ENCODE measurements around the gene MRPL36. TPM values are rescaled to one million over a fixed set of nuclear protein-coding genes. Genes with fewer than 3 reads are reported as not detected.
"Not testable (repeated sequence)": the region's sequence is repeated elsewhere in the genome, so short reads cannot be mapped to it uniquely, and the experiment has no call there.

MRPL36 gene
- polyA plus RNA-seq (2012; ENCODE audit: insufficient read depth, insufficient read length): 208 TPM

GRCh38 chr5:1799602-1800471 lies at the start of gene MRPL36:
Gene MRPL36 (minus strand): TSS chr5:1799837. CDS start chr5:1798935, 902 bp downstream.
- peak within 1 kb of the TSS; percentile 97 for H3K4me3 ChIP-seq (ENCODE audit: low read length)
- peak; percentile 82 for DNase-seq (ENCODE audit: low read depth, low spot score)

DNA sequence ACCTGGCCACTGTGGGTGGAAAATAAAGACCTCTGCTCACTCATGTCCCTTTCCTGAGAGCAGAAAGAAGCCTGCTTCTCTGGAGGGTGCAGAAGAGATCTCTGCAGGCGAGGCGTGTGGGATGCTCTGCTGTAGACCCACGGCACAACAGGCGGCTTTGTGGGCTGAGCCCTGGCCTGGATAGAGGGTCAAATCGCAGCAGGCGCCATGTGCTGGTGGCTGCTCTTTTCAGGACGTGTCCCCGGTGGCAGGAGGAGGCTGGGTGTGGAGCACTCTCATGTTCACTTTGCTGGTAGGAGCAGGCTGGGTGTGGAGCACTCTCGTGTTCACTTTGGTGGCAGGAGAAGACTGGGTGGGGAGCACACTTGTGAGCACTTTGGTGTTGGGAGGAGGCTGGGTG lies 48.0 kb upstream of the MRPL36 start:
- no peak overlapping the region for H3K4me3 ChIP-seq (ENCODE audit: low read length)
- DNase-seq (ENCODE audit: low read depth, low spot score): no peak

GRCh38 chr5:1847056-1847455 lies 47.4 kb upstream of the MRPL36 start:
- H3K4me3 ChIP-seq (ENCODE audit: low read length): no peak overlapping the region
- DNase-seq (ENCODE audit: low read depth, low spot score): no peak

GRCh38 chr5:1846583-1846982 lies 46.9 kb upstream of the MRPL36 start:
- no peak overlapping the region for H3K4me3 ChIP-seq (ENCODE audit: low read length)
- DNase-seq (ENCODE audit: low read depth, low spot score): no peak

DNA sequence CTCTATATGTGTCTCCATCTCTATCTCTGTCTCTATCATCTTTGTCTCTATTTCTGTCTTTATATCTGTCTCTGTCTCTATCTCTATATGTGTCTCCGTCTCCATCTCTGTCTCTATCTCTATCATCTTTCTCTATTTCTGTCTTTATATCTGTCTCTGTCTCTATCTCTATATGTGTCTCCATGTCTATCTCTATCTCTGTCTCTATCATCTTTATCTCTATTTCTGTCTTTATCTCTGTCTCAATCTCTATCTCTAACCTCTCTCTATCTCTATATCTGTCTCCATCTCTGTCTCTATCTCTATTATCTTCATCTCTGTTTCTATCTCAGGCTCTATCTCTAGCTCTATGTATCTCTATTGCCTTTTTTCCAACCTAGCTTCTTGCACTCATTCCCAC lies 46.1 kb upstream of the MRPL36 start:
- DNase-seq (ENCODE audit: low read depth, low spot score): no peak
- H3K4me3 ChIP-seq (ENCODE audit: low read length): no peak overlapping the region

DNA sequence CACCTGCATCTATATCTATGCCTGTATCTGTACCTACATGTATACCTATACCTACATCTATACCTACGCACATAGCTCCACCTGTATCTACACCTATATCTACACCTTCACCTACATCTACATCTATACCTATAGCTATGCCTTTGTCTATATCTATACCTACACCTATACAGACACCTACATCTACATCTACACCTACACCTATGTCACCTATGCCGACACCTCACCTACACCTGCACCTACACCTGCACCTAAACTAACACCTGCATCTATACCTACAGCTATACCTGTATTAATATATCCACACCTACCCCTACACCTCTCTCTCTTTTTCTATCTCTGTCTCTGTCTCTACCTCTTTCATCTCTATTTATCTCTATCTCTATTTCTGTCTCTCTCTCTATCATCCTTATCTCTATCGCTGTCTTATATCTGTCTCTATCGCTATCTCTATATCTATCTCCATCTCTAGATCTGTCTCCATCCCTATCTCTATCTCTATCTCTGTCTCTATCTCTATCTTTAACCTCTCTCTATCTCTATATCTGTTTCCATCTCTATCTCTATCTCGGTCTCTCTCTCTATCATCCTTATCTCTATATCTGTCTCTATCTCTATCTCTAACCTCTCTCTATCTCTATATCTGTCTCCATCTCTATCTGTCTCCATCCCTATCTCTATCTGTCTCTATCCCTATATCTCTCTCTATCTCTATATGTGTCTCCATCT lies 45.2 kb upstream of the MRPL36 start:
- no peak for DNase-seq (ENCODE audit: low read depth, low spot score)
- H3K4me3 ChIP-seq (ENCODE audit: low read length): no peak overlapping the region

GRCh38 chr5:1843761-1844160 lies 44.1 kb upstream of the MRPL36 start:
- not testable (repeated sequence) for H3K4me3 ChIP-seq (ENCODE audit: low read length); DNase-seq (ENCODE audit: low read depth, low spot score)

GRCh38 chr5:1842004-1842819 lies 42.6 kb upstream of the MRPL36 start:
- no peak overlapping the region for H3K4me3 ChIP-seq (ENCODE audit: low read length)
- no peak for DNase-seq (ENCODE audit: low read depth, low spot score)

- DNase-seq (ENCODE audit: low read depth, low spot score): no peak
- H3K4me3 ChIP-seq (ENCODE audit: low read length): no peak overlapping the region
Measured at GRCh38 chr5:1840741-1841521, 41.3 kb upstream of the MRPL36 start.

- DNase-seq (ENCODE audit: low read depth, low spot score): no peak
- no peak overlapping the region for H3K4me3 ChIP-seq (ENCODE audit: low read length)
Measured at GRCh38 chr5:1840071-1840547, 40.5 kb upstream of the MRPL36 start.

DNA sequence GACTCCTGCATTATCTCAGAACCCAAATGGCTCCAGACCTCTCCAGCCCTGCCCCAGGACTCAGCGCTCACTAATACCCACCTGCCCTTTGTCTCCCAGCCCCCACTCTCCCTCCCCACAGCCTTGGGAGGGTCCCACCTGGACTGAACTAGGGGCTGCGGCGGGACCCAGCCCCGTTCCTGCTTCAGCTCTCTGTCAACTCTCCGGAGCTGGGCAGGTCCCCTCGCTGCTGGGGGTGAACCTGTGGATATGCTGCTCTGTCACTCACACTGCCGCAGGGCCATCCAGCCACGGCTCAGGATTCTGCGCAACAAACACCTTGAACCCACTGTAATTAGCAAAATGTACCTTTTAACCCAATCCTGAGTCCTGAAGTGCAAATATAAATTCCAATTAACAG lies 38.4 kb upstream of the MRPL36 start:
- DNase-seq (ENCODE audit: low read depth, low spot score): no peak

GRCh38 chr5:1836891-1837880 lies 37.5 kb upstream of the MRPL36 start:
- DNase-seq (ENCODE audit: low read depth, low spot score): no peak
- H3K4me3 ChIP-seq (ENCODE audit: low read length): no peak overlapping the region

More for the DNA sequence above, 38.4 kb upstream of the MRPL36 start:
- no peak overlapping the region for H3K4me3 ChIP-seq (ENCODE audit: low read length)

GRCh38 chr5:1836176-1836890 lies 36.7 kb upstream of the MRPL36 start:
- no peak overlapping the region for H3K4me3 ChIP-seq (ENCODE audit: low read length)
- DNase-seq (ENCODE audit: low read depth, low spot score): no peak

GRCh38 chr5:1835431-1835830 lies 35.8 kb upstream of the MRPL36 start:
- no peak overlapping the region for H3K4me3 ChIP-seq (ENCODE audit: low read length)
- no peak for DNase-seq (ENCODE audit: low read depth, low spot score)

- H3K4me3 ChIP-seq (ENCODE audit: low read length): no peak overlapping the region
- DNase-seq (ENCODE audit: low read depth, low spot score): no peak
Measured at GRCh38 chr5:1834721-1835429, 35.2 kb upstream of the MRPL36 start.

GRCh38 chr5:1834022-1834551 lies 34.5 kb upstream of the MRPL36 start:
- no peak overlapping the region for H3K4me3 ChIP-seq (ENCODE audit: low read length)
- no peak for DNase-seq (ENCODE audit: low read depth, low spot score)

Measured in Jurkat, Clone E6-1 (cell line).